Endothelial cell (in vitro differentiated cells): ENCODE data around the gene SCN2B. TPM values are rescaled to one million over a fixed set of nuclear protein-coding genes. Genes with fewer than 3 reads are reported as not detected.
"Not testable (repeated sequence)": the region's sequence is repeated elsewhere in the genome, so short reads cannot be mapped to it uniquely, and the experiment has no call there.

Source experiments
- DNase-seq: peaks from one replicate; pipeline ENCODE4 v3.0.0; 2021; ENCODE audit warnings: low spot score
- H3K27ac Mint-ChIP-seq: one replicate; pipeline ENCODE4 v1.8.0; 2021; ENCODE audit warnings: mixed read lengths, inconsistent platforms; ENCODE audit not compliant: unreplicated experiment
- H3K27me3 Mint-ChIP-seq: one replicate; pipeline ENCODE4 v1.8.0; 2021; ENCODE audit warnings: mild to moderate bottlenecking, moderate library complexity, mixed read lengths, inconsistent platforms; ENCODE audit not compliant: unreplicated experiment
- H3K36me3 Mint-ChIP-seq: one replicate; pipeline ENCODE4 v1.8.0; 2021; ENCODE audit warnings: mild to moderate bottlenecking, low read depth, mixed read lengths, inconsistent platforms; ENCODE audit not compliant: unreplicated experiment
- H3K4me1 Mint-ChIP-seq: one replicate; pipeline ENCODE4 v1.8.0; 2021; ENCODE audit warnings: mild to moderate bottlenecking, mixed read lengths, inconsistent platforms; ENCODE audit not compliant: unreplicated experiment
- H3K4me3 Mint-ChIP-seq: one replicate; pipeline ENCODE4 v1.8.0; 2021; ENCODE audit warnings: mild to moderate bottlenecking, mixed read lengths, inconsistent platforms; ENCODE audit not compliant: unreplicated experiment
- H3K9me3 Mint-ChIP-seq: one replicate; pipeline ENCODE4 v1.8.0; 2021; ENCODE audit warnings: mixed read lengths, inconsistent platforms; ENCODE audit not compliant: unreplicated experiment
- total RNA-seq: library from RNA; stranded (reverse); fragmentation: NEBNext Ultra II Directional; extraction: Animal tissue kit (Norgen Biotek cat#: 25700); gene quantifications from one replicate; pipeline ENCODE4 v1.2.1, GENCODE V29; 2021; ENCODE audit not compliant: unreplicated experiment
- TF ChIP-seq, protein P1 (sequence below): fragments of 200-600 bp; sonication (generic); IDR thresholded peaks from one replicate; pipeline ENCODE4 v1.5.0; 2021; ENCODE audit warnings: antibody characterized with exemption; ENCODE audit not compliant: unreplicated experiment

The SCN2B gene
- total RNA-seq, 1 donor from 2014 or later = not detected

DNA sequence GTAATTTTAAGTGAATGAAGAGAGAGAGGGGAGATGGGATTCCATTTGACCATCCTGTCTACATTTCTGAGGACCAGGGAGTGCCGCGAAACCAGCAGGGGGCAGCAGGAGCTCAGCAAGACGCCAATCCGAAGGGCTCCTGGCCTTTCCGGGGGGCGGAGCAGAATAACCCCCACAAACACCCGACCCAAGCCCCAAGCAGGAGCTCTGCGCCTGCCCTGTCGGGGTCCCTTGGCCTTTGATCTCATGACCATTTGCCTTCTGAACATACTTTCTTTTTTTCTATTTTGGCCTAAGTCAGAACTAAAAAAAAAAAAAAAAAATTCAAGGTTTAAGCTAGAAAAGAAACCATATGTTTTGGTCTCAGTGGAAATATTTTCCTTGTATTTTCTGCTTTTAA lies 21.9 kb upstream of the SCN2B start:
- Mint-ChIP-seq H3K4me3 (no peak overlapping the region), H3K4me1 (peaks cover 3% of the 10 kb centered on the region), H3K27me3 (no peaks in the 10 kb centered on the region), H3K36me3 (no peaks in the 10 kb centered on the region), H3K27ac (no peak overlapping the region), H3K9me3 (no peaks in the 10 kb centered on the region)
- DNase-seq = peak; percentile 81
- TF ChIP-seq, protein P1, sequence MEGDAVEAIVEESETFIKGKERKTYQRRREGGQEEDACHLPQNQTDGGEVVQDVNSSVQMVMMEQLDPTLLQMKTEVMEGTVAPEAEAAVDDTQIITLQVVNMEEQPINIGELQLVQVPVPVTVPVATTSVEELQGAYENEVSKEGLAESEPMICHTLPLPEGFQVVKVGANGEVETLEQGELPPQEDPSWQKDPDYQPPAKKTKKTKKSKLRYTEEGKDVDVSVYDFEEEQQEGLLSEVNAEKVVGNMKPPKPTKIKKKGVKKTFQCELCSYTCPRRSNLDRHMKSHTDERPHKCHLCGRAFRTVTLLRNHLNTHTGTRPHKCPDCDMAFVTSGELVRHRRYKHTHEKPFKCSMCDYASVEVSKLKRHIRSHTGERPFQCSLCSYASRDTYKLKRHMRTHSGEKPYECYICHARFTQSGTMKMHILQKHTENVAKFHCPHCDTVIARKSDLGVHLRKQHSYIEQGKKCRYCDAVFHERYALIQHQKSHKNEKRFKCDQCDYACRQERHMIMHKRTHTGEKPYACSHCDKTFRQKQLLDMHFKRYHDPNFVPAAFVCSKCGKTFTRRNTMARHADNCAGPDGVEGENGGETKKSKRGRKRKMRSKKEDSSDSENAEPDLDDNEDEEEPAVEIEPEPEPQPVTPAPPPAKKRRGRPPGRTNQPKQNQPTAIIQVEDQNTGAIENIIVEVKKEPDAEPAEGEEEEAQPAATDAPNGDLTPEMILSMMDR = peak; percentile 90

DNA sequence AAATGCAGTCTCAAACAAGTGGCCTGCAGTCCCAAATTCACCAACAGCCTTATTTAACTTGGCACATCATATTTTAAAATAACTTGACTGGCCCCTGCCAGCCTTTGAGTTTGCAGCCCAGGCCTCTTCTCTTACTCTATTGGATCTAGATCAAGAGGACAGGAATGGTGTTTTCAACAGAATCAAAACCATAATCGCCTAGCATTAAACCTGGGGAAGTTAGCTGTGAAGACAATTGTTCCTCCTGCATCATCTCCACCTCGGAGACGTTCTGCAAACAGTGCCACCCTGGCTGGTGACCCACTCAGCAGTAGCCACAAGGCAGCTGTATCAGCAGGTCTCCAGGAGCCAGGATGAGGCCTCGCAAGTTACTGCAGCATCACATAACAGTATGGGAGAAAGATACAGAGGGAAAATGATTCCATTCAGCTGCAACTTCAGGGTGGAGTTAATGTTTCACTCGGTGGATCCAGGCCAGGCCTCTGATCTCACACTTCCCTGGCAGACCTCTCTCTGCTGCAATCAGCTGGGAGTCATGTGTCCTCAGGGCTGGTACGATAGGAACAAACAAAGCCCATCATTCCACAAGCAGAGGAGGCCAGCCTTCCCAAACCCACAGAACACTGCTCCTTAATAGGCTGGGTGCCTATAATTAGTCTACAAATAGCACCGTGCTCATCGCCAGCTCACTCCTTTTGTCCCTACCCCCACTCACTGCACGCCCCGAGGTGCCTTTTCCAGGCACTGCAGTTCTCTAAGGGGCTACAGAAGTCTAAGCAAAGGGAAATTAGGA lies 18.6 kb upstream of the SCN2B start:
- Mint-ChIP-seq H3K9me3 (no peaks in the 10 kb centered on the region), H3K27me3 (peaks cover 6% of the 10 kb centered on the region), H3K36me3 (no peaks in the 10 kb centered on the region), H3K4me1 (peaks cover 3% of the 10 kb centered on the region), H3K27ac (no peak overlapping the region), H3K4me3 (no peak overlapping the region)
- DNase-seq = no peak
- TF ChIP-seq, protein P1 = no peak

DNA sequence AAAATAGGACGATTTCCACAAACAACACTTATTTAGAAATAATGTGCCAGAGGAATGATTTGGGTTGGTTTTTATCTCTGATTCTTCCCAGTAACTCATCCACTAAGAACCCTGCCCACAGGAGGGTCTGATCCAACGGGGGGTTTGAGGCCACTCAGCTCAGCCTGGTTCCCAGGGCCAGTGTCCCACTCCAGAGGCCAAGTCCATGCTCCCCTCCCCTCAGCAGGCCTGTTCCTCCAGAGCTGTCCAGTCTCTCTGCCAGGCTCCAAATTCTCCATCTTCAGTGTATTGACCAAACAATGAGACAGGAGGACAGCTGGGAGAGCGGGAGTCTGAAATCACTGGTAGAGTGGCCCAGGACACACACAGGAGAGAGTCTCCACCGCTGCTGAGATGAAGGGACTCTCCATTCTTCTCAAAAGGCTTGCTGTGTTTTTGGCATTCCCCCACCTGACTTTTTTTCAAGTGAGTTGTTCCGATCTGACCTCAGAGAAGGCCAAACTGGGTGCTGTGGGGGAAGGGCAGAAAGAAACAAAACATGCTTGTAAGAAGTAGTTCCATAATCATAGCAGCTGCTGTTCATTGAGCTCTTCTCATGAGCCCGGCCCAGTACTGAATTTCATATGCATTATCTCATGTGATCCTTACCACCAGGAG lies 17.6 kb upstream of the SCN2B start:
- no peak for DNase-seq
- Mint-ChIP-seq H3K27me3 (peaks cover 6% of the 10 kb centered on the region), H3K4me1 (peaks cover 3% of the 10 kb centered on the region), H3K27ac (no peak overlapping the region), H3K4me3 (no peak overlapping the region), H3K36me3 (no peaks in the 10 kb centered on the region), H3K9me3 (no peaks in the 10 kb centered on the region)
- TF ChIP-seq, protein P1 = no peak

DNA sequence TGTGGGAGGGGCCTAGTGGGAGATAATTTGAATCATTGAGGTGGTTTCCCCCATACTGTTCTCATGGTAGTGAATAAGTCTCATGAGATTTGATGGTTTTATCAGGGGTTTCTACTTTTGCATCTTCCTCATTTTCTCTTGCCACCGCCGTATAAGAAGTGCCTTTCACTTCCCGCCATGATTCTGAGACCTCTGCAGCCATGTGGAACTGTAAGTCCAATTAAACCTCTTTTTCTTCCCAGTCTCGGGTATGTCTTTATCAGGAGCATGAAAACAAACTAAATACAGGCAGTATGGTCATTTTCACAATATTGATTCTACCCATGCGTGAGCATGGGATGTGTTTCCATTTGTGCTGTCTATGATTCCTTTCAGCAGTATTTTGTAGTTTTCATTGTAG lies 16.4 kb upstream of the SCN2B start:
- not testable (repeated sequence) for H3K4me3 Mint-ChIP-seq, H3K4me1 Mint-ChIP-seq, H3K27ac Mint-ChIP-seq, H3K9me3 Mint-ChIP-seq, DNase-seq, H3K27me3 Mint-ChIP-seq, H3K36me3 Mint-ChIP-seq

DNA sequence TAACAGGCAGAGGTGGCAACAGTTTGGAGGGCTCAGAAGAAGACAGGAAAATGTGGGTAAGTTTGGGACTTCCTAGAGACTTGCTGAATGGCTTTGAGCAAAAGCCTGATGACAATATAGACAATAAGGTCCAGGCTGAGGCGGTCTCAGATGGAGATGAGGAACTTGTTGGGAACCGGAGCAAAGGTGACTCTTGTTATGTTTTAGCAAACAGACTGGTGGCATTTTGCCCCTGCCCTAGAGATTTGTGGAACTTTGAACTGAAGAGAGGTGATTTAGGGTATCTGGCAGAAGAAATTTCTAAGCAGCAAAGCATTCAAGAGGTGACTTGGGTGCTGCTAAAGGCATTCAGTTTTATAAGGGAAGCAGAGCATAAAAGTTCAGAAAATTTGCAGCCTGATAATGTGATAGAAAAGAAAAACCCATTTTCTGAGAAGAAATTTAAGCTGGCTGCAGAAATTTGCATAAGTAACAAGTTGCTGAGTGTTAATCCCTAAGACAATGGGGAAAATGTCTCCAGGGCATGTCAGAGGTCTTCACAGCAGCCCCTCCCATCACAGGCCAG lies 14.6 kb upstream of the SCN2B start:
- H3K4me3 Mint-ChIP-seq, H3K27me3 Mint-ChIP-seq, H3K36me3 Mint-ChIP-seq: not testable (repeated sequence)

More for the DNA sequence above, 14.6 kb upstream of the SCN2B start:
- not testable (repeated sequence) for DNase-seq, H3K4me1 Mint-ChIP-seq, H3K27ac Mint-ChIP-seq, H3K9me3 Mint-ChIP-seq
